ENCODE data around the gene GBF1.

GBF1 gene

GRCh38 chr10:102402512-102402896, 157.2 kb downstream of the GBF1 start:
- H3K27ac ChIP-seq: no peak overlapping the region
- no peak for DNase-seq (ENCODE audit: low read depth, low spot score)

- no peak for DNase-seq (ENCODE audit: low read depth, low spot score)
- no peak overlapping the region for H3K27ac ChIP-seq
Measured at GRCh38 chr10:102403115-102403514, 157.8 kb downstream of the GBF1 start.

GRCh38 chr10:102404361-102405107, 159.2 kb downstream of the GBF1 start:
- no peak for DNase-seq (ENCODE audit: low read depth, low spot score)
- no peak overlapping the region for H3K27ac ChIP-seq

DNA sequence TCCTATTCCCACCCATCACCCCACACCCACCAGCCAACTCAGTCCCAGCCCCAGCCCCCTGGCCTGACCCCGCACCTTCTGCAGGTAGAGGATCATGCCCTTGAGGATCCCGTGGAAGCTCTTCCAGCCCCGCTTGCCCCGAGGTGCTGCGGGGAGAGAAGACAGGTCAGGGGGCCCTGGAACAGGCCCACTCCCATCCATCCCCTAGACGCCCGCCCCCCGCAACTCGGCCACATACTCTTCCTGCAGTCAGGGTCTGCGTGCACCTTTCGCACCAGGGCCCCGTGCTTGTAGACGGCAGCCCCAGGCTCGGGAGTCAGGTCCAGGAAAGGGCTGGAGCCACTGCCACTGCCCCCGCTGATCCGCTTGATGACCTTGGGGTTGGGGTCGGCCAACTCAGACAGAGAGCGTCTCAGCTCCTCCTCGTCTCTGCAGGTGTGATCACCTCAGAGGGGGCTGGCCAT, 159.8 kb downstream of the GBF1 start:
- no peak for DNase-seq (ENCODE audit: low read depth, low spot score)
- no peak overlapping the region for H3K27ac ChIP-seq

DNA sequence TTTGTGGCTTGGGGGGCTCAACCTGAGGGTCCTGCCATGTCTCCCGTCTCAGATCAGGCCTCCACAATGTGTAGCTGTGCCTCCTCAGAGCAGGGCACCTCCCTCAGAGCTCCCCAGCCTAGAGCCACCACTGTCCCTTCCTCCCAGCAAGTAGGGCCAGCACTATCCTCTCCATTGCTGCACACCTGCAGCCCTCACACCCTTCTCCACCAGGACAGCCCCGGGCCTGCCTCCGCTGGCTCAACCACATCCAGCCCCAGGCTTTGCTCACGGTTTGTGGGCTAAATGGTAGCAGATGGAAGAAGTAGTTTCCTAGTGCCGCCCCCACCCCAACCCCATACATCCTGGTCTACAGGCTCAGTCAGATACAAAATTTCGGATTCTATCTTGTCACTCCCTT, 160.3 kb downstream of the GBF1 start:
- DNase-seq (ENCODE audit: low read depth, low spot score): no peak
- no peak overlapping the region for H3K27ac ChIP-seq

DNA sequence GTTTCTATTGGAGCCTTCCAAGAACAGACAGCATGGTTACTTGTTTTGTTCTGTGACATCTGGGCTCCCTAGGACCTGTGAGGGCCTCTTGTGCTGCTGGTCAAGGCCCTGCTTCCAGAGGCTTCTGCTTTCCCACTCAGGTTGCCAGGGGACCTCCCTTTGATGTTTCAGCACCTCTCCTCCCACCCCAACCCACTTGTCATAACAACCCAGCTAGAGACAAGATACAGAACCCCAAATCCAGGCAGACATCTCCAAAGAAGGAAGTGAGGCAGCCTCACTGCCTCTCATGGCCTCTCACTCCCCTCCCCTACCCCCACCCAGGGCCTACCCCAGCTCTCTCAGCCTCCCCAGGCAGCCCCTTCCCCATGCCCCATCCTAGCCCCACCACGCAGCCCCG, 161.5 kb downstream of the GBF1 start:
- H3K27ac ChIP-seq: no peak overlapping the region
- DNase-seq (ENCODE audit: low read depth, low spot score): no peak

GRCh38 chr10:102407425-102408130, 162.2 kb downstream of the GBF1 start:
- DNase-seq (ENCODE audit: low read depth, low spot score): no peak
- no peak overlapping the region for H3K27ac ChIP-seq

DNA sequence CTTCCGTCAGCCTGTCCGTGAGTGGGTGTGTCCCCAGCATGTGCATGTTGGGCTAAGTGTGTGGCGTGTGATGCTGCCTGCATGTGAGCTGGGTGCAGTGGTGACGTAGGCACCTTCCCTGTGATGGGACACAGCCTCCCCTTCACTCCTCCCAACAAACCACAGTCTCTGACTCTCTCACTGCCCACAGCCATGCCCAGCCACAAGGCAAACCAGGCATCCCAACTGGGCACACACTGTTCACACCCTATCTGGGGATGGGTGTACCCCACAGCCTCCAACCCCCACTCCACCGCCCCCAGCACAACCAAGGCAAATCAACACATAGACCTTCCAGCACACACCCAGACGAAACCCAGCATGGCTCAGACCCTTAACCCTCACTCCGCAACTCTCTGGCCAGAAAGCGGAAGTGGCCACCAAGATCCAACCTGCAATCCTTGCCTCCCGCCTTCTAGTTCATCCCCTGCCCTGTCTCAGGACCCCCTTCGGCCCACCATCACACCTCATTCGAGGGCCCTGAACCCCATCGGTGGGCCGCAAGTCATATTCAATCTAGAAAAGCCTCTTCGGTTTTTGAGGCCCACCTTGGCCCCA, 162.9 kb downstream of the GBF1 start:
- no peak overlapping the region for H3K27ac ChIP-seq
- DNase-seq (ENCODE audit: low read depth, low spot score): no peak

- no peak for DNase-seq (ENCODE audit: low read depth, low spot score)
- H3K27ac ChIP-seq: no peak overlapping the region
Measured at GRCh38 chr10:102408728-102409603, 163.6 kb downstream of the GBF1 start.

DNA sequence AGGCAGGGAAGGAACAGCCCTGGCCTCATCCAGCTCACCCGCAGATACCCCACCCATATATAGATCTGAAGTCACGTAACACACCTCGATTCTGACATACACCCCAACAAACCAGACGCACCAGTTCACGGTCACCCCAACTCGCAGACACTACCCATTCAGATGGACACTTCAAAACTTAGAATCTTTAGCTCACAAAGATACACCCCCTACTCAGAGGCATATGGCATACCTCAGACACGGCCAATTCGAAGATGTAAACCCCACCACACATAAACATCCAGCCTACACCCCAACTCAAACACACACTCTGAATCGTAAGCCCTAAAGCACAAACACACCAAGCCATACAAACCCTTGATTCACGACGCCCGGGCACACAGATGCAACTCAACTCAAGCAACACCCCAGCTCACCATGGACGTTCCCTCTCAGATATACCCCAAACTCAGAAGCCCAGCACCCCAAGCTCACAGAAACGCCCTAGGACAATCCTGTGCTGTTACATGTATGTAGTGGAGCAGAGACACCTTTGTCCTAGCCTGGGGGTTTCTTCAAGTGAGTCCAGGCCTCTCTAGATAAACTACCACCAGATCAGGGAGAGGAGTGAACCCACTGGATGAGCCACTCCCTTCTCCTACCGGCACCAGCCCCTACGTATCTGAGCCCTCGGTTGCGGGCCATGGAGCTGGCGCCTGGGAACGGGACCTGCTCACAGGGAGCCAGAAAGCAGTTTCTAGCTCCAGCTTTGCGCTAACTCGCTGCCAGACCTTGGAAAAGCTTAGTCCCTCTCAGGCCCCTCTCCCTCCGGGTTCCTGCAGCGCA, 164.5 kb downstream of the GBF1 start:
- no peak for DNase-seq (ENCODE audit: low read depth, low spot score)
- no peak overlapping the region for H3K27ac ChIP-seq

DNA sequence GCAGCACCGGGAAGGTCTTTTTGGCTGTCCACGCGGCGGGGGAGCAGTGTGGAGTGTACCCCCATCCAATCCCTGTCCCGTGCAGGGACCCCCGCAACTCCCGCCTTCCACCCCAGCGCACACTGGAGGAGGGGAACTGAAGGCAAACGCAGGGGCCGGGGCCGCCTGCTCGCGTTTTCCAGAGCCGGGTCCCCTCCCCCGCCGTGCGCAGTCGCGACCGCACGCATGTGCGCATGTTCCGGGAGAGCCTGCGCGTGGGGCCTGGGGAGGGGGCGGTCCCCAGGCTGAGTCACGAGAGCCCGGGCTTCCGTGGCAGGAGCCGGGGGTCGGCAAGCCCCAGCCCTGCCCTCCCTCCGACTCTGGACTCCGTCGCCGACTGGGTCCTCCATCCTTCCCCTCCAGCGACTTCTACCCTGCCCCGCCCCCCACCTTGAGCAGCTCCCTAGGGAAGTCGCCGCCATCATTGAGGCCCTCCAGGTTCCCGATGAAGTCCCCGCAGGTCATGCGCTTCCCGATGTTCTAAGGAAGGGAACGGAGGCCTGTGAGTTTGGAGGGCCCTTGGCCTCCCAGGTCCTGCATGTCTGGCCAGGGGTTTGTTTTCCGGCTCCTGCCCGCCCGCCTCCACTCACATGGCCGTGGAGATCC, 165.2 kb downstream of the GBF1 start:
- no peak for DNase-seq (ENCODE audit: low read depth, low spot score)
- no peak overlapping the region for H3K27ac ChIP-seq

DNA sequence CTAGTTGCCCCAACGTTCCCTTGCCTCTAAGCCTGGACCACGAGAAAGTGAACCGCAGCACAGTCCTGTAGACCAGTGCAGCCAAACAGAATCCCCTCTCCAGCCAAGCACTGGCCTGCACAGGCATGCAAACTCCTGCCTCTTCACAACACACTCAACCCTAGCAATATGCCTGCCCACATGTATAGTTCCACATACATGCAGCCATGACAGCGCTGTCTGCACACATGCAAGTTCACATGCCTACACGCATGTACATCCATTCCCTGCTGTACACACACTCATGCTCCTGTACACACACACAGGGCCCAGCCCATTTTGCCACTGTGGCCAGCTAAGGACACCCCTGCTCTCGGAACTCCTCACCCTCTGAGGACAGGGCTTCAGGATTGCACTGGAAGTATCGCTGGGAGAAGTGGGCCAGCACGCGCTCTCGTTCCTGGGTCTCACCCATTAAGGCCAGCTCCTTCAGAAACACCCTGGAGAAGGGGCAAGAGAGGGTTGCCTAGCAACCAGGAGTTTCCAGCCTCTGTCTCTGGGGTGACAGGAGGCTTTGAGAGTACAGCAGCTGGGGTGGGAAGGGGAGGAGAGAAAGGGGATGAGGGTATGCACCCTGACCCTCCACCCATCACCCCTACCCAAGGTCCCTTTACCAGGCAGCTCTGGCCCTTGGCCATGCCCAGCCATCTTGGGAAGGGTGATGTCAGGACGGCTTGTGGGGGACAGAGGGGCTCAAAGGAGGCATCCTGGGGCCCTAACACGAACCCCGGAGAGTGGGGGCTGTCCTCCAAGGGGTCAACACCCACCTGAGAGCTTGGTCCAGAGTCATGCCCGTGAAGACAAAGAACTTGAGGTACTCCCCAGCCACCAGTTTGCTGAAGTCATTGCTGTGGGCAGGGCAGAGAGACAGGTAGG, 166.3 kb downstream of the GBF1 start:
- H3K27ac ChIP-seq: no peak overlapping the region

GRCh38 chr10:102412293-102412692, 167.0 kb downstream of the GBF1 start:
- no peak overlapping the region for H3K27ac ChIP-seq
- DNase-seq (ENCODE audit: low read depth, low spot score): no peak

More for the DNA sequence above, 166.3 kb downstream of the GBF1 start:
- no peak for DNase-seq (ENCODE audit: low read depth, low spot score)

- no peak for DNase-seq (ENCODE audit: low read depth, low spot score)
- H3K27ac ChIP-seq: no peak overlapping the region
Measured at GRCh38 chr10:102413053-102413705, 167.8 kb downstream of the GBF1 start.

DNA sequence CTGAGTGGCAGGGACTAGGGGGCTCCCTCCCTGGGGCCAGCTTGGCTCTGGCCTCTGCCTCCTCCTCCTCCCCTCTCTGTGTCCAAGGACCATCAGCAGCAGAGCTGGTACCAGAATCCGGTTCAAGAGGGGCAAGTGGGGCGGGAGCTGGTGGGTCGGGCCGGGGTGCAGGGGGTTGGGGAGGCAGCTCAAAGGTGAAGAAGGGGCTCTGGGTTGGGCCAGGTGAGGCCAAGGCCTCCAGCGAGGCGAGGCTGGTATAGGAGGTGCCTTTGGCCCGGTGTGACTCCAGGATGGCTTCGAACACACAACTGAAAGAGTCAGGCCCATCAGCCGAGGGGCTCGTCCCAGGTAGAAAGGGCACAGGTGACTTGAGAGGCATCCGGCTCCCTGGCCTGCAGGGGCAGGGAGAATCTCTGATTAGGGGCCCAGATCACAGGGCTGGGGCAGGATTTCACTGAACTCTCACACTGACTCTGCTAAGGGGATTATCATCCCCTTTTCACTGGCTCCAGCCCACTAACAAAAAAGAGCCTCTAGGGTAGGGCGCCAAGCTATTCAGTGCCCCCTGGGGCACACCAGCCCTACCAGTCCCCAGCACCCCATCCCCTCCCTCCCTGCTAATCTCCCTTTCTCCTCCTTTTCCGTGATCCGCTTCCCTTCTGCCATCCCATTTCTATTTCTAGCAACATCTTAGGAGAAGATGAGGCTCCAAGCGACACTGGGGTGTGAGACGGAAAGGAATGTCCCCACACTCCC, 168.7 kb downstream of the GBF1 start:
- H3K27ac ChIP-seq: no peak overlapping the region
- no peak for DNase-seq (ENCODE audit: low read depth, low spot score)

DNA sequence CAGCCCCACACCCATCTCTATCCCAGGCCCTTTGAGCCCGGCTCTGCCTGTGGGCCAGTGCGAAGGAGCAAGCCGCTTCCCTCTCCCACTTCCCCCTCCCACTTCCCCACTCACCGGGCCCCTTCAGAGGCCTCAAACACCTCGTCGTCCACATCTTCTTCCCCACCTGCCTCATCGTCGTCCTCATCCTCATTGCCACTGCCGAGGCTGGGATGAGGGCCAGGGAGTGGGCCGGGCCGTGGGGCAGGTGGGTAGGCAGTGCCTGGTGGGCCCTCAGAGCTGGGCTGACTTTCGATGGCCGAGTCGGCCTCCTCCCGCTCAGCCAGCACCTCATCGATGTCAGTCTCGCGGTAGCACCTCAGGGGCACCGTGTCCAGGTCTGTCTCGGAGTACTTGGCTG, 169.4 kb downstream of the GBF1 start:
- DNase-seq (ENCODE audit: low read depth, low spot score): no peak
- no peak overlapping the region for H3K27ac ChIP-seq

- DNase-seq (ENCODE audit: low read depth, low spot score): no peak
- no peak overlapping the region for H3K27ac ChIP-seq
Measured at GRCh38 chr10:102416283-102416682, 171.0 kb downstream of the GBF1 start.
